Activated T-helper 17 cell treated with anti-CD3 and anti-CD28 coated beads, Interleukin-2, amount 50 U/mL, for 72 hours (primary cell): Measurements from ENCODE around the gene KSR1. TPM values are rescaled to one million over a fixed set of nuclear protein-coding genes. Genes with fewer than 3 reads are reported as not detected.

Experiments used
- ATAC-seq: fragments of 150-1000 bp; cut with Tn5 transposase; replicated peaks from 2 replicates; pipeline ENCODE4 v1.10.0; 2021; ENCODE audit warnings: mild to moderate bottlenecking, moderate library complexity
- H3K27ac Mint-ChIP-seq: one replicate; pipeline ENCODE4 v1.8.0; 2022; ENCODE audit warnings: mixed read lengths
- H3K27me3 Mint-ChIP-seq: one replicate; pipeline ENCODE4 v1.8.0; 2022; ENCODE audit warnings: mixed read lengths
- H3K36me3 Mint-ChIP-seq: one replicate; pipeline ENCODE4 v1.8.0; 2022; ENCODE audit warnings: low read depth, mild to moderate bottlenecking, mixed read lengths
- H3K4me1 Mint-ChIP-seq: one replicate; pipeline ENCODE4 v1.8.0; 2022; ENCODE audit warnings: mixed read lengths
- H3K4me3 Mint-ChIP-seq: one replicate; pipeline ENCODE4 v1.8.0; 2022; ENCODE audit warnings: mild to moderate bottlenecking, mixed read lengths
- H3K9me3 Mint-ChIP-seq: one replicate; pipeline ENCODE4 v1.8.0; 2022; ENCODE audit warnings: mixed read lengths
- total RNA-seq, 2 donors: library from RNA; stranded (reverse); gene quantifications; one replicate each; pipeline ENCODE4 v1.2.3, GENCODE V29; 2022

Gene KSR1
- total RNA-seq, 2 donors from 2014 or later: 46.1 to 52.6 TPM

- Mint-ChIP-seq H3K36me3 (no peaks in the 10 kb centered on the region), H3K4me1 (peaks cover 7% of the 10 kb centered on the region), H3K27me3 (no peaks in the 10 kb centered on the region), H3K27ac (no peak overlapping the region), H3K9me3 (no peaks in the 10 kb centered on the region), H3K4me3 (no peak overlapping the region)
- no peak for ATAC-seq
These were observed 55.8 kb downstream of the KSR1 start for GRCh38 chr17:27512031-27512430.

GRCh38 chr17:27512511-27513346 lies 56.5 kb downstream of the KSR1 start:
- Mint-ChIP-seq H3K9me3 (no peaks in the 10 kb centered on the region), H3K36me3 (no peaks in the 10 kb centered on the region)
- ATAC-seq: no peak

GRCh38 chr17:27513849-27514248 lies 57.6 kb downstream of the KSR1 start:
- H3K27ac Mint-ChIP-seq: no peak overlapping the region
- H3K9me3 Mint-ChIP-seq: no peaks in the 10 kb centered on the region
- no peak for ATAC-seq
- H3K36me3 Mint-ChIP-seq: no peaks in the 10 kb centered on the region
- H3K4me1 Mint-ChIP-seq: peaks cover 13% of the 10 kb centered on the region
- H3K27me3 Mint-ChIP-seq: no peaks in the 10 kb centered on the region
- no peak overlapping the region for H3K4me3 Mint-ChIP-seq

More at GRCh38 chr17:27512511-27513346, 56.5 kb downstream of the KSR1 start:
- Mint-ChIP-seq H3K4me1 (peaks cover 10% of the 10 kb centered on the region), H3K27me3 (no peaks in the 10 kb centered on the region), H3K27ac (no peak overlapping the region), H3K4me3 (no peak overlapping the region)

DNA sequence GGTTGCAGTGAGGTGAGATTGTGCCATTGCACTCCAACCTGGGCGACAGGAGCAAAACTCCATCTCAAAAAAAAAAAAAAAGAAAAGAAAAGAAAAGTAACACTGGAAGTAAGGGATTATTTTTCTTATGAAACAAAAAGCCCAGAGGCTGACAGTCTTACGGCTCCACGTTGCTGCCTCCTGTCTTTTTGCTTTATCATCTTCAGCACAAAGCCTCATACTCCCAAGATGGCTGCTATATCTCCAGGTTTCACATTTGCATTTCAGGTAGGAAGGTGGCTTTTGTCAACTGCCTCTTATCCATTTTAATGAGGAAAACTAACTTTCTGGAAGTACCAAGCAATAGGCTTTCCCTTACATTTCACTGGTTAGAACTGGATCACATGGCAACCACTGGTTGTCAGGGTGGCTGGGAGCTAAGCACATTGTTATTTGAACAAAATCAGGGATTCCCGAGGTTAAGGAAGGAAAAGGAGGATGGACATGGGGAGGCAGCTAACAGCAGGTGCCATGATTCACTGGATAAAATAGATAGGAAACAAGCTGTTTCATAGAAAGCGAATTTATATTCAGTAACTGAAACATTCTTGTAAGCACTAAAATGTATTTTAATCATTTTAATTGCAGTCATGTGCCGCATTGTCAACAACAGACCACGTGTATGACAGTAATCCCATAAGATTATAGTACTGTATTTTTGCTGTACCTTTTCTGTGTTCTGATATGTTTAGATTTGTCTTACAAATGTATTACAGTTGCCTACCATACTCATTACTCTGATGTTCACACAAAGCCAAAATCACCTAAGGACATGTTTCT lies 58.6 kb downstream of the KSR1 start:
- H3K4me3 Mint-ChIP-seq: no peak overlapping the region
- H3K27me3 Mint-ChIP-seq: no peaks in the 10 kb centered on the region
- H3K9me3 Mint-ChIP-seq: no peaks in the 10 kb centered on the region
- H3K27ac Mint-ChIP-seq: no peak overlapping the region
- ATAC-seq: no peak
- peaks cover 17% of the 10 kb centered on the region for H3K4me1 Mint-ChIP-seq
- no peaks in the 10 kb centered on the region for H3K36me3 Mint-ChIP-seq

- Mint-ChIP-seq H3K27ac (no peak overlapping the region), H3K27me3 (no peaks in the 10 kb centered on the region), H3K9me3 (no peaks in the 10 kb centered on the region), H3K36me3 (no peaks in the 10 kb centered on the region), H3K4me3 (no peak overlapping the region), H3K4me1 (peaks cover 20% of the 10 kb centered on the region)
- ATAC-seq: no peak
These were observed 61.8 kb downstream of the KSR1 start for GRCh38 chr17:27518048-27518447.

- H3K27ac Mint-ChIP-seq: no peak overlapping the region
- H3K27me3 Mint-ChIP-seq: no peaks in the 10 kb centered on the region
- H3K4me1 Mint-ChIP-seq: peaks cover 25% of the 10 kb centered on the region
- H3K36me3 Mint-ChIP-seq: no peaks in the 10 kb centered on the region
- no peak overlapping the region for H3K4me3 Mint-ChIP-seq
- no peak for ATAC-seq
- H3K9me3 Mint-ChIP-seq: no peaks in the 10 kb centered on the region
These were observed 62.6 kb downstream of the KSR1 start for GRCh38 chr17:27518545-27519521.

DNA sequence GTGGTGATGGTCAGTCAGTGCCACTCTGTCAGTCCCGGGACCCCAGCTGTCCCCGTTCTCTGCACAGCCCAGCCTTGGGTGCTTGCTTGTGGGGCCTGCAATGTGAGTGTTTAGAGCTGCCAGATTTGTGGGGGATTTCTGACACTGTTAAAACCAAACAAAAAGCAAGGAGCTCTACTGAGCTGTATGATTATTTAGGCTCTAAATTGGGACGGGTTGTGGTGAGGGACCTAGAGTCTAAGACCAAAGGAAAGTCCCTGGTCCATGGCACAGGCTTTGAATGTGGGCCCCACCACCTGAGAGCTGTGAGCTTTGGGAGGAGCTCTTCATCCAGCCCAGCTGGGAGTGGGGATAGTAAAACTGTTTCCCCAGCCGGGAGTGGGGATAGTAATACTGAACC lies 63.3 kb downstream of the KSR1 start:
- ATAC-seq: no peak
- Mint-ChIP-seq H3K4me3 (no peak overlapping the region), H3K9me3 (no peaks in the 10 kb centered on the region), H3K4me1 (peaks cover 32% of the 10 kb centered on the region), H3K36me3 (no peaks in the 10 kb centered on the region), H3K27ac (no peak overlapping the region), H3K27me3 (no peaks in the 10 kb centered on the region)

DNA sequence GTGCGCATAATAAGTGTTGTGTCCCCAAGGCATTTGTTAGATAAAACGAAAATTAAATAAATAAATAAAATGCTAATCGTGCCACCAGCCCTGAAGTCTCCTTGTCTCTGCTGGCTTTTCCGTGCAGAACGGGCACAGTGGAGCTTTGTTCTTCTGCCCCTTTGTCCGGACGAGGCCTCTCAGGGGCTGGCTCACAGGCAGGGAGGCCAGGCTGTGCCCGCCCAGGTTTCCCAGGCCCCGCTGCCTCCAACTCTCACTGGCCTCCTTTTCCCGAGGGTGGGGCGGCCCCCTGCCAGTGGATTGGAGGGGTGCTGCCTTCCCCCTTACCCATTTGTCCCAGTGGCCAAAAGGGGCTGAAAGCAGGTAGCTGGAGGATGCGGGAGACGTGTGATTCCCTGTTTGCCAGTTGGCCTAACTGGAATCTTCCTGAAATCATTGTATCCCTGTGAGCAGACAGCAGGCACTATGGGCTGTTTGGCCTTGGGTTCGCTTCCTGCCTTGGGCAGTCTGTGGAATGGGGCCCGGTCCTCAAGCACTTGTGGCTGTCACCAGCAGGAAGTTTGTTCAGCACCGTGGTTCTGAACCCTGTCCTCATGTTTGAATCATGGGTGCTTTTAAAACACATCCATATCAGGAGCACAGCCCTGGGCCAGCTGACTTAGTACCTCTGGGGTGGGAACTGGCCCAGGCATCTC lies 64.4 kb downstream of the KSR1 start:
- no peak for ATAC-seq
- Mint-ChIP-seq H3K27me3 (no peaks in the 10 kb centered on the region), H3K4me3 (no peak overlapping the region), H3K27ac (no peak overlapping the region), H3K9me3 (no peaks in the 10 kb centered on the region), H3K36me3 (no peaks in the 10 kb centered on the region), H3K4me1 (peaks cover 32% of the 10 kb centered on the region)

- H3K27me3 Mint-ChIP-seq: no peaks in the 10 kb centered on the region
- no peak overlapping the region for H3K4me3 Mint-ChIP-seq
- H3K27ac Mint-ChIP-seq: peak overlapping the region; percentile 22
- H3K36me3 Mint-ChIP-seq: no peaks in the 10 kb centered on the region
- ATAC-seq: no peak
- H3K9me3 Mint-ChIP-seq: no peaks in the 10 kb centered on the region
- H3K4me1 Mint-ChIP-seq: peaks cover 34% of the 10 kb centered on the region
These were observed 65.2 kb downstream of the KSR1 start for GRCh38 chr17:27521281-27522027.

- Mint-ChIP-seq H3K27ac (no peak overlapping the region), H3K4me3 (no peak overlapping the region), H3K9me3 (no peaks in the 10 kb centered on the region), H3K36me3 (no peaks in the 10 kb centered on the region), H3K27me3 (no peaks in the 10 kb centered on the region), H3K4me1 (peaks cover 40% of the 10 kb centered on the region)
- ATAC-seq: no peak
These were observed 65.9 kb downstream of the KSR1 start for GRCh38 chr17:27522028-27522635.

DNA sequence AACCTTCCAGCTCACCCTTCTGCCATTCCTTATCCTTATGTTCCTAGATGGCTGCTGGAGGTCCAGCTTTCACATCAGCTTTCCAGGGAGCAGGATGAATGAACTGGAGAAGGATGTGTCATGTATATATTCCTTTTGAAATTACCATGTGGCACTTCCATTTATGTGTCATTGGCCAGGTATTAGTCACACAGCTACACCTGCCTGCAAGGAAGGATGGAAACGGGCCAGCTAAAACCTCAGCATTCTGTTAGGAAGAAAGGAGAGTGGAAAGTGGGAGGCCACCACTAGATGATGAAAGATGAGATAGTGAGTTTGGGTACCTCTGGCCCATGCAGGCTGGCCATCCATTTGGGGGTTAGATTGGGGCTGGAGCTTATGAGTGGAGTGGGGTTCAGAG lies 67.5 kb downstream of the KSR1 start:
- Mint-ChIP-seq H3K9me3 (no peaks in the 10 kb centered on the region), H3K4me3 (no peak overlapping the region), H3K4me1 (peaks cover 34% of the 10 kb centered on the region), H3K27ac (peak overlapping the region; percentile 67), H3K36me3 (no peaks in the 10 kb centered on the region), H3K27me3 (no peaks in the 10 kb centered on the region)
- ATAC-seq: peak; percentile 68

DNA sequence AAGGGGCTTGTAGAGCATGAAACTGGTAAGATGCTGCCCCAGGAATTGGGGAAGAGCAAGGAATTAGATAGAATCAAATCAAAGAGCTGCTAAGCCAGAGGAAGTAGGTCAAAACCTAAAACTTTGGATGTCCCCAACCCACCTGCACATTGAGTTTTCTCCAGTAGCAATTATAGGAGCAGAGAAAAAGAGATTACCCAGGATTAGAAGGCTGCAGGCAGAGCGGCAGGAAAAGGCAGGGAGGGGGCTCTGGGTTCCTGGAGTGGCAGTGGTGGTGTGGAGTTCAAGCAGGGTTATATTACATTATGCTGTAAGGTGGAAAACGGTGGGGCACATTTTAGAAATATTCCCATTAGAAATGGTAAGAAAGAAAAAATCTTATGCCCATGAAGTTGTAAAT lies 68.3 kb downstream of the KSR1 start:
- Mint-ChIP-seq H3K4me1 (peaks cover 30% of the 10 kb centered on the region), H3K27me3 (no peaks in the 10 kb centered on the region), H3K27ac (peak overlapping the region; percentile 67), H3K36me3 (no peaks in the 10 kb centered on the region), H3K4me3 (no peak overlapping the region), H3K9me3 (no peaks in the 10 kb centered on the region)
- no peak for ATAC-seq

DNA sequence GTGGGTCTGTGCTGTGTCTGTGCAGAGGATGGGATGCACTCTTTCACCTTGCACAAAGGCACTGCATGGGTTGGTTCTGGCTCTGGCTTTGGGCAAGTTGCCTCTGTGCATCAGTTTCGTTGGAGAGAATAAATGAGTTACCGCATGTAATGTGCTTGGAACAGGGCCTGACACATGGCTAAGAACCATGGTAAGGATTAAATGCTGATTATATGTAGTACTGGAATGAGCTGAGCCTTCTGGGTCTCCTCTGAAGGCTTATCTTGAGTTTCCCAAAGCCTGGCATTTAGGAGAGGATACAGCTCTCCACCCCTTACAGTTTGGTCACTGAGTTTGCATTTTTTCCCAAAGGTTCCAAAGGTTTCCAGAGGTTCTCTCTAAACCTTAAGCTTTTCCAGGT lies 69.1 kb downstream of the KSR1 start:
- H3K9me3 Mint-ChIP-seq: no peaks in the 10 kb centered on the region
- no peak for ATAC-seq
- no peak overlapping the region for H3K4me3 Mint-ChIP-seq
- H3K27ac Mint-ChIP-seq: no peak overlapping the region
- peaks cover 27% of the 10 kb centered on the region for H3K4me1 Mint-ChIP-seq
- H3K27me3 Mint-ChIP-seq: no peaks in the 10 kb centered on the region
- H3K36me3 Mint-ChIP-seq: no peaks in the 10 kb centered on the region
